Myocyte (in vitro differentiated cells): ENCODE results near the gene PCDH15. TPM values are rescaled to one million over a fixed set of nuclear protein-coding genes. Genes with fewer than 3 reads are reported as not detected.

Experiments used
- DNase-seq: peaks from one replicate; pipeline ENCODE4 v3.0.0-alpha.2; 2012; ENCODE audit warnings: low read depth
- total RNA-seq: library from RNA; depleted of rRNA; stranded (reverse); fragments of >200 nt; gene quantifications from 2 replicates; pipeline ENCODE4 v1.2.3, GENCODE V29; 2014

The PCDH15 gene
- total RNA-seq, 1 donor from 2014 or later, result not detected

- no peak for DNase-seq
These were observed 669.2 kb downstream of the PCDH15 start for GRCh38 chr10:54131833-54132232.

DNA sequence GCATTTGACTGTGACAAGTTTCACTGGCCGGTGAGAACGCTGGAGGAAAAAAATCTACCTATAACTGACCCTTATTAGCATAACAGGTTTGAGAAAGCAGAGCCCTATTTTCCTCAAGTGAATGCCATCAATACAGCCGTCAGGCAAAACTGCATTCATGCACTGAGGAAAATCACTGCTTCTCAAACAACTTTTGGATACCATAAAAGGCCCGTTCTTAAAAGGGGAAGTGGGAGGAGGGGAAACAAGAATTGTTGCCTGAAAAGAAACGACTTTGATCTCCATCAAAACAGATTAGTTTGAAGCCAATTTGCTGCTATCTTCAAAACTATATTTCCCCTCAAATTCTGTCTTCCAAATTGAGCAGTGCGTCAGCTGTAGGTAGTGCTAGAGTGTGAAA, 670.6 kb downstream of the PCDH15 start:
- DNase-seq, result no peak

DNA sequence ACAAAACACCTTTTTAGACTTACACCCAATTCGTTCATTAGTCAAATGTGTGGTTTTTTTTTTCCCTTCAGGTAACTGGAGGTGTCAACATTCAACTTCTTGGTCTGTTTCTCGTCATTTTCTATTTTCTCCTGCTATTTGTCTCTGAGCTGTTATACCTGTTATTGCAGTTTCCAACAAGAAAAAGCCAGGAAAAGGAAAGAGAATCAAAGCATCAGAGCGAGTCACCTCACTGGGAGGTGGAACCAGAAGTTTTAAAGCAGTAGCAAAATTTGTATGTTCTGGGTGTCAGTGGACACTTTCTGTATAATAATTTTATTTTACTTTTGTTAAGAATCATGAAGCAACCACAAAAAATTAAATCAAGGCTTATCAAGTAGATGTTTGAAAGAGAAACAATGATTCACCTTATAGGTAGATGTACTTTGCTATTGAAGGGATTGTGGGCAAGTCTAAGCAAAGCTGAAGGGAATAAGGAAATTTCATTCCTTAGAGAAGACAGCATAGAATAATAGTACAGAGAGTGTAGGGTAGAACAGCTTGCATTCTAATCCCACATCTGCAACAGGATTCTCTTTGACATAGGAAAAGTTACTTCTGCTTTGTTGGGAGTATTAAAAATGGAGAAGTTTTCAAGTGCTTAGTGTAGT, 675.8 kb downstream of the PCDH15 start:
- no peak for DNase-seq

DNA sequence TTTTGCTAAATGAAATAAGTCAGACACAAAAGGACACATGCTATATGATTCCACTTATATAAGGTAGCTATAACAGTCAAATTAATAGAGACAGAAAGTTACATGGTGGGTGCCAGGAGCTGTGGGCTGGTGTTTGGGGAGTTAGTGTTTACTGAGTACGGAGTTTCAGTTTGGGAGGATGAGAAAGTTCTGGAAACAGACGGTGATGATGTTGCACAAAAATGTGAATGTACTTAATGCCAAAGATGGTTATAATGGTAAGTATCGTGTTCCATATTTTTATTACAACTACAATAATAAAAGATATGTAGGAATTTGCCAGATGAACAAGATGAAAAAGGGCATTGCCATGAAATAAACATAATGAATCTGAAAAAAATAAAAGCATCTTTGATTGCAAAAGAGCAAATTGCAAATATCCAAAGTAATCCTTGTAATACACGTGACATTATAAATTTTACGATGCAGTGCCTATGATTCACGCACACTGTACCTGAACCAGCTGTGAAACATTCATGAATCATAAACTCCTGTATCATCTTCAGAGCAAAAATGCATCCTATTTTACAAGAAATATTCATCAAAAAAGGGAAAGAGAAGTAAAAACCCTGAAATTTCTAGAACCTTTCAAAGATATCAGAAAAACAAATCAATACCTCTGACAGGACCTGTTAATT, 676.7 kb downstream of the PCDH15 start:
- no peak for DNase-seq

GRCh38 chr10:54120806-54121205, 680.2 kb downstream of the PCDH15 start:
- DNase-seq, result no peak

DNA sequence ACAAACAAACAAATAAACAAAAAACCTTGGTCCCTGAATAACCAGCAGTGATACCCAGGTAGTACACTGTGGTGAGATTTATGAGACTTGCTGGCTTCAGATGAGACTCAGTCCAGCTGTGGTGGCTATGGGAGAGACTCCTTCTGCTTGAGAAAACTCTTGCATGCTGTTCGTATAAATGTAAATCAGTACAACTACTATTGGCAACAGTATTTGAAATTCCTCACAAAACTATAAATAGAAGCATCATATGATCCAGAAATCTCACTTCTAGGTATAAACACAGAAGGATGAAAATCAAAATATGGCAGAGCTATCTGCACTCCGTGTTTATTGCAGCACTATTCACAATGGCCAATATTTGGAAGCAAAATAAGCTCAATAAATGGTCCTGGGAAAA, 692.1 kb downstream of the PCDH15 start:
- no peak for DNase-seq

GRCh38 chr10:54096892-54097291, 704.1 kb downstream of the PCDH15 start:
- DNase-seq, result no peak

GRCh38 chr10:54094321-54094720, 706.7 kb downstream of the PCDH15 start:
- no peak for DNase-seq

DNA sequence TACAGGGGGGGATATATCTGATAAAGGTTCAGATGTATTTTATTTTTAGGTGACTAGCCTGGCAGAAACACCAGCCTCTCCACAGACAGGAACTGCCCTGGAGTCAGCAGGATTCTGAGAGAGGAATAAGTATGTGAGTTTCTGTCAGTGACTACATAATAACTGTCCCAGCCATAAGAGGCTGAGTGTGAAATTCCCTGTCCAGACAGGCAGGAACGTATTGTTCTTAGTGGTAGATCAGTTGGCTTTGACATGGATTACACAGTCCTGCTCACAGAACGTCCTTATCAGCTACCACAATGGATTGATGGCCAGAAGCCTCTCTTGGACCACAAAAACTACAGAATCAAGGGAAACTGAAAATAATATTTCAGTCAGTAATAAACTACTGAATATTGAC, 709.8 kb downstream of the PCDH15 start:
- no peak for DNase-seq

- no peak for DNase-seq
These were observed 719.1 kb downstream of the PCDH15 start for GRCh38 chr10:54081950-54082349.

DNA sequence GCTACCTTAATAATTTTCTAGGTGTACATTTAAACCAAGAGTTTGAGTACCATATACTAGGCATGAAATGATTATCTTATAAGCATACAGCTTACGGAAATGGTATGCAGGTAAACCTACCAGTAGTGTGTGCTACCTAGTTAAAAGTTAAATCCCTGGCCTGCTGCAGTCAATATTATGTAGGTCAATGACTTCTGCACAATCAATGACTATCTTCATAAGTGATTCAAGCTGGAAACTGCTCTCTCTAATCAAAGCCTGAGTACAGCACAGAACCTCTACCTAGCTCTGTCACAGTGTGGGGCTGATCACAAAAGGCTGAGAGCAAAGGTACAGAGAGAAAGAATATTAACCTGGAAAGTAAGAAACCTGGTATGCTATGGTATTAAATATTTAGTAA, 733.7 kb downstream of the PCDH15 start:
- DNase-seq, result no peak

- no peak for DNase-seq
These were observed 734.4 kb downstream of the PCDH15 start for GRCh38 chr10:54066646-54067045.

- DNase-seq, result no peak
These were observed 735.9 kb downstream of the PCDH15 start for GRCh38 chr10:54065106-54065505.

DNA sequence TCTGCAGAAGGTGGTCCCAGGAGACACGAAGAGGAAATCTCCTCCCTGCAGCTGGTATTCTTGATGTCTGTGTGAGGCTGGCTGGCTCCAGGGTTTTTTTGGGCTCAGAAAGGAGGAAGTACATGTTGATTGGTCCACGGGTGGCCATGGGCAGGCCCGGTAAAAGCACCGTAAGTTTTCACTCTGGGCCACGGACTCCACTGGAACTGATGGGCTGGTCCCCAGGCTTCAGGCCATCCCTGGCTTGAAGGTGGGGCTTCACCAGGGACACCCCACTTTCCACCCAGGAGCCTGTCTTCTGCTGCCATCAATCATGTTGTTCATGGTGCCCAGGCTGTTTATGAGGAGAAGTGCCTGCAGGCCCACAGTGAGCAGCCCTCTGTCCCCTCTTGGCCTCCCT, 736.8 kb downstream of the PCDH15 start:
- no peak for DNase-seq

GRCh38 chr10:54063514-54063913, 737.5 kb downstream of the PCDH15 start:
- no peak for DNase-seq

DNA sequence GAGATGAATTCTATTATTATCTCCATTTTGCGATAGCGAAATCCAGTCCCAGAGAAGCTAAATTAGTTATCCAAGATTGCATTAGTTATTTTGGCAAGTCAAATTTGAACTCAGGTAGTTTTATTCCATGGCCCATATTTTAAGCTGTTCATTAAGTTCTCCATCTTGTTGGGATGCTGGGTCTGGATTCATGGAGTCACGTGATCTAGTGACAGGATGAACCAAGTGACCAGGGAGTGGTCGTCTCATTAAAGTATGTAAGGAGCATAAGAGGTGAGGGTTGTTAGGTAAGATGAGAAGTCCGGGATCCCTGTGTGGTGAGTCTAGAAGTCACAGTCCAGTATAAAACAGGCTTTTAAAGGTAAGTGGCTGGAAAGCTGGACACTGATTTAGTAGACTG, 740.5 kb downstream of the PCDH15 start:
- no peak for DNase-seq

DNA sequence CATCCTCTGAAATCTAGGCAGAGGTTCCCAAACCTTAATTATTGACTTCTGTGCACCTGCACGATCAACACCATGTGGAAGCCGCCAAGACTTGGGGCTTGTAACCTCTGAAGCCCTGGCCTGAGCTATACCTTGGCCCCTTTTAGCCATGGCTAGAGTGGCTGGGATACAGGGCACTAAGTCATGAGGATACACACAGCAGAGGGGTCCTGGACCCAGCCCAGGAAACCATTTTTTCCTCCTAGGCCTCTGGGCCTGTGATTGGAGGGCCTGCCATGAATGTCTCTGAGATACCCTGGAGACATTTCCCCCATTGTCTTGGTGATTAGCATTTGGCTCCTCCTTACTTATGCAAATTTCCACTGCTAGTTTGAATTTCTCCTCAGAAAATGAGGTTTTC, 743.7 kb downstream of the PCDH15 start:
- no peak for DNase-seq

DNA sequence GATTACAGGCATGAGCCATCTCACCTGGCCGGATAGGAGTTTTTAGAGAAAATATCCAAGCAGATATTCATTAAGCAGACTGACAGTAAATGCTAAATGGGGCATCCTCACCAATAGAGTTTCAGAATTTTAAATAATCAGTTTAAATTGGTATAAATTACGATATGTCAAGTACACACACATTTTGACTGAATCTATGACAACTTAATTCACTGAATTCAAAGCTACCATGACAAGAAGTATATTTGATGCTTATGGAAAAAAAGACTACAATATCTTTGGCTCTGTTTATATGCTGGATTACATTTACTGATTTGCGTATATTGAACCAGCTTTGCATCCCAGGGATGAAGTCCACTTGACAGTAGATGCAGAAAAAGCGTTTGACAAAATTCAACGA, 774.7 kb downstream of the PCDH15 start:
- DNase-seq, result no peak

DNA sequence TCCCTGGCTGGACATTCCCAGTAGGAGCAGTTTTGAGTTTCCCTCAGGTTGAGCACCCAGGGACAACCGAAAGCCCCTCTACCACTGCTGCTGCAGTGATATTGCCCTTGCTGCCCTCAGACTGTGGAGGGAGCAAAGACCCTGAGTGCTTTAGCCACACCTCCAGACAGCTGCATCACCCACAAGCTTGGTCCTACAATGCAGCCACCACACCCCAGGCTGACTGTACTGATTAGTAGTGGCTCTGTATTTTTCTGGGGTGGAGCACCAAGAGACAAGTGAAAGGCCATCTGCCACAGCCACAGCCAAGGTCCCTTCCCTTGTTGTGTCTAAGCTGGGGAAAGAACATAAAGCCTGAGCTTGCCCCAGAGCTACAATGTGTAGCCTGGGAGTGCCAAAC, 789.9 kb downstream of the PCDH15 start:
- no peak for DNase-seq

GRCh38 chr10:54010337-54010933, 790.6 kb downstream of the PCDH15 start:
- no peak for DNase-seq

DNA sequence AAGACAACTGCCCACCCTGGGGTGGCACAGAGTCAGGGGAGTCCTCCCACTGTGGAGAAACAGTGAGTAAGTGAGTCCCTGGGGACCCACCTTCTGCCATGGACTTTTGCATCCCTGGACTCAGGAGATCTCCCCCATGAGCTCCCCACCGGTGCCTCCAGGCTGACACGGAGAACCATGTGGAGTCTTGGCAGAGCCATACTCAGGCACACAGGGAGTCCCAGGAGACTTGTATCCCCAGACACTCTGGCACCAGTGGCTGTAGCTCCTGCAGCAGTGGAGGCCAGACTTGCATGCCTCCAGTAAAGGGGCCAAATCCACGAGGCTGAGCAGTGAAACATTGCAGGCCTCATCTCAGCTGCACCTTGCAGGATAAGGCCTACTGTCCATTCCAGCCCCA, 791.4 kb downstream of the PCDH15 start:
- DNase-seq, result no peak

GRCh38 chr10:54002077-54002476, 799.0 kb downstream of the PCDH15 start:
- DNase-seq, result no peak

DNA sequence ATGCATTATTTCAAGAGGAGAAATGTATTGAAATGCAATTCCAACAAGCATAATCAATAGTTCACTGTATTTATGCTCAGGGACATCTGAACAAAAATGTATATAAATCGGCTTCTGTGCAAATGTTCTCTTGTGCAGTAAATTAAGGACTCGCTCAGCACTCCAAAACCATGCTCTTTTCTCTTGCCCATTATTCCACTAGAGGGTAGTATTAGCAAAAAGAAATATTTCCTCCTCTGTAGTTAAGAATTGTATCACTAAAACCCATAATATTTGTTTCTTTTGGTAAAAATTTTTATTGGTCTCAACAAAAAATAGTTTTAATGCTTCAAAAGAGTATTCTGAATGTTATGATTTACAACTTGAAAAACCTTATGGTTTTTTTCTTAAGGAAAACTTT, 803.1 kb downstream of the PCDH15 start:
- no peak for DNase-seq
